Fibroblast of skin of left biceps (primary cell): ENCODE data around the gene FOXD3.
"Not testable (repeated sequence)": the region's sequence is repeated elsewhere in the genome, so short reads cannot be mapped to it uniquely, and the experiment has no call there.

Experiments
- DNase-seq, 2 experiments: peaks; one replicate each; pipeline ENCODE4 v3.0.0-alpha.2; 2013; ENCODE audit warnings: low read depth in 2 of 2

The FOXD3 gene

GRCh38 chr1:63321066-63321784 is 1.1 kb upstream of the FOXD3 start:
- no peak for DNase-seq

DNA sequence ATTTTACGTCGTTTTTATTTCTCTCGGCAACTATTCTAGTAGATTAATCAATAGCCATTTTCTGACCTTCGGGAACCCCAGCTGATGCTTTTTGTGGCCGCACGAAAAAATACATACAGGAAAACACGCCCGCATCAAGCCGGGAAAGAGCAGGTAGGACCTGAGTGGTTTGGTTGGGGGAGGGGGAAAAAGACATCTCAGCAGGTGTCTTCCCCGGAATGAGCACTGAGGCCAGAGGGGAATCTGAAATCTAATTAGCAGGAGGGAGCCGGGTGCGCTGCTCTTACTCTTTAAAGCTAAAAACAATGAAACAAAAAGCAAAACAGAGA is 618 bp upstream of the FOXD3 start:
- DNase-seq: no peak

DNA sequence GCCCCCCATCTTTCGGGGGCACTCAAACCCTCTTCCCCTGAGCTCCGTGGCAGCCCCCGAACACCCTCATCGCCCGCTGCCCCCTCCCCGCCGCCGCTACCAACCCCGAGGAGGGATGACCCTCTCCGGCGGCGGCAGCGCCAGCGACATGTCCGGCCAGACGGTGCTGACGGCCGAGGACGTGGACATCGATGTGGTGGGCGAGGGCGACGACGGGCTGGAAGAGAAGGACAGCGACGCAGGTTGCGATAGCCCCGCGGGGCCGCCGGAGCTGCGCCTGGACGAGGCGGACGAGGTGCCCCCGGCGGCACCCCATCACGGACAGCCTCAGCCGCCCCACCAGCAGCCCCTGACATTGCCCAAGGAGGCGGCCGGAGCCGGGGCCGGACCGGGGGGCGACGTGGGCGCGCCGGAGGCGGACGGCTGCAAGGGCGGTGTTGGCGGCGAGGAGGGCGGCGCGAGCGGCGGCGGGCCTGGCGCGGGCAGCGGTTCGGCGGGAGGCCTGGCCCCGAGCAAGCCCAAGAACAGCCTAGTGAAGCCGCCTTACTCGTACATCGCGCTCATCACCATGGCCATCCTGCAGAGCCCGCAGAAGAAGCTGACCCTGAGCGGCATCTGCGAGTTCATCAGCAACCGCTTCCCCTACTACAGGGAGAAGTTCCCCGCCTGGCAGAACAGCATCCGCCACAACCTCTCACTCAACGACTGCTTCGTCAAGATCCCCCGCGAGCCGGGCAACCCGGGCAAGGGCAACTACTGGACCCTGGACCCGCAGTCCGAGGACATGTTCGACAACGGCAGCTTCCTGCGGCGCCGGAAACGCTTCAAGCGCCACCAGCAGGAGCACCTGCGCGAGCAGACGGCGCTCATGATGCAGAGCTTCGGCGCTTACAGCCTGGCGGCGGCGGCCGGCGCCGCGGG is 837 bp downstream of the FOXD3 start:
- DNase-seq: no peak

DNA sequence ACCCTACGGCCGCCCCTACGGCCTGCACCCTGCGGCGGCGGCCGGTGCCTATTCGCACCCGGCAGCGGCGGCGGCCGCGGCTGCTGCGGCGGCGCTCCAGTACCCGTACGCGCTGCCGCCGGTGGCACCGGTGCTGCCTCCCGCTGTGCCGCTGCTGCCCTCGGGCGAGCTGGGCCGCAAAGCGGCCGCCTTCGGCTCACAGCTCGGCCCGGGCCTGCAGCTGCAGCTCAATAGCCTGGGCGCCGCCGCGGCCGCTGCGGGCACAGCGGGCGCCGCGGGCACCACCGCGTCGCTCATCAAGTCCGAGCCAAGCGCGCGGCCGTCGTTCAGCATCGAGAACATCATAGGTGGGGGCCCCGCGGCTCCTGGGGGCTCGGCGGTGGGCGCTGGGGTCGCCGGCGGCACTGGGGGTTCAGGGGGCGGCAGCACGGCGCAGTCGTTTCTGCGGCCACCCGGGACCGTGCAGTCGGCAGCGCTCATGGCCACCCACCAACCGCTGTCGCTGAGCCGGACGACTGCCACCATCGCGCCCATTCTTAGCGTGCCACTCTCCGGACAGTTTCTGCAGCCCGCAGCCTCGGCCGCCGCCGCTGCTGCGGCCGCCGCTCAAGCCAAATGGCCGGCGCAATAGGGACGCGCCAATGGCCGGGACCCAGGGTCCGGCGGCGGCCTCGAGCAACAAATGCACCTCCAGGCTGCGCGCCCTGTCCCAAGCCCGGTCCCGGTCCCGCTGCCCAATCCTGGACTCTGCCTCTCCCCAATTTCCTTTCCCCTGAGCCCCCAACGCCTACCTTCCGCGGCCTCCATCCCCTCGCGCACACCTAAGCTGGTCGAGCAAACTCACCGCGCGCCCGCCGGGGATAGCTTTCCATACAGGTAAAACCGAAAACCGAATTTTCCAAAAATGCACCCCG is 1.8 kb downstream of the FOXD3 start:
- DNase-seq: no peak

GRCh38 chr1:63324779-63325119 is 2.4 kb downstream of the FOXD3 start:
- DNase-seq: no peak

DNA sequence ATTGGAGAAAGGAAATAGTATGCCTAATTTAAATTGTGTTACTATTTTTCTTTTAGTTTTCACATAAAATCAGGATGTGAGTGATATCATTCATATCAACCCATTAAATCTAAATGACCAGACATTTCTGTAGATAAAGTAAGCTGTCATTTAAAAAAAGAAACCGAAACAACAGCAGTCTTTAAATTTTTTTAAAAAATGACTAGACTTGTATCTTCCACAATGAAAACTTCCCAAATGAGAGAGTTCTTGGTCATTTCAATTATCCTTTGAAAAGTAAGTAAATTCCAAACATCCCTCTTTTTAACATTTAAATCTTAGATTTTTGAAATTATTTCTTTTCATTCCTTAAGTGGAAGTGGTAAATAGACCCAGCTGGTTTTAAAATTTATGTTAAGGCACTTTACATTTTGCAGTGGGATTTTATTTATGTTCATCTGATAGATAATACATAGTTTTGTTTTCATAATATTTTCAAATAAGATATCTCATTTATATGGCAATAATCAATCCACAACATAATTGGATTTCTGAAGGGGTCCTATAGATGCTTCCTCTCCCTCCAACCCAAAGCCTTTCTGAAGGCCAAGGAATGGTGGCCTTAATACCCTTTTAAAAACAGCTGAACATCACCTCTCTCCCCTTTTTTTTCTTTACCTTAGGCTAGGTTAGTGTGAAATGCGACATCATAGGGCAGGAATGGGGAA is 3.1 kb downstream of the FOXD3 start:
- no peak for DNase-seq

GRCh38 chr1:63326106-63326472 is 3.7 kb downstream of the FOXD3 start:
- DNase-seq: no peak

- DNase-seq: no peak
Measured at GRCh38 chr1:63326473-63327380, 4.4 kb downstream of the FOXD3 start.

DNA sequence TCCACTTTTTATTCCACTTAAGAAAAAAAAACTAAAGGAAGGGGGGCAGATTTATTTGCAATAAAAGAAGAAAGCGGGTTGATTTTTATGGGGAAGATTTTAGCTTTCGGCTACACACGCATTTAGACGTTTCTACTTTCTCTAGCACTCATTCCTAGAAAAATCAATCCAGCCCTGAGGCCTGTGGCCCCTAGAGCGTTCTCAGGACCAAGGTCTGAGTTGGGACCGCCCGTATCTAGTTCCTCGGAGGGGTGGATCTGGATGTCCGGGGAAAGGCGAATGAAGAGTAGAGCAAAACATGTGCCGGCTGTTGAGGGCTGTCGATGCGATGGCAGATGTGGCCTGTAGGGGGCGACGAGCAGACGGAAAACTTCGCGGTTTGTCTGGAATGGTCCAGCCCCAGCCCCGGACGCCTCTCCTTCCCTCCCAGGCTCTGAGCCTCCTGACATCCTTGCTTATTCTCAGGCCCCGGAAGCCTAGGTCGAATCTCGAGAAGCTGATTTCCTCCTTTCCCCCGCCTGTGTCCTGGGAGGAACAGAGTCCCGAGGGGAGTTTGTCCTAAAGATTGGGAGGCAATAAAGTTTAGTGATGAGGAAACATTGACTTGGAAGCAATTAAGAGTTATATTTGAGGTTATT is 5.2 kb downstream of the FOXD3 start:
- DNase-seq: peak; percentile 7 to 19

DNA sequence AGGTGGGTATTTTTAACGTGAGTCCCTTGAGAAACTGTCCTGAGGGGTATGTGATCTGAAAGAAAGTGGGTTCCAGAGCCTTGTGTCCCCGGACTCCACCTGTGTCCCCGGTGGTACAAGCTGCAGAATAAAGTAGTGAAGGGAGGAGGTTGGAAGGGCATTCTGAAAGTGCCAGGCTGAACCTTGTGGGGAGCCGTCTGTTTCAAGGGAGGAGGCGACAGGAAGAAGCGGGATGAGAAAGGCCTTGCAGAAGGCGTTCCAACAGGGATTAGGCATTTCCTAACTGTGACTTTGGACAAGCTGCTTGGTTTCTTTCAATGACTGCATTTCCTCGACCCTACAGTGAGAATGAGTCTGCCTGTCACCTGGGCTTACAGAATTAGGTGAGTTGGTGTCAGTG is 5.8 kb downstream of the FOXD3 start:
- DNase-seq: no peak

DNA sequence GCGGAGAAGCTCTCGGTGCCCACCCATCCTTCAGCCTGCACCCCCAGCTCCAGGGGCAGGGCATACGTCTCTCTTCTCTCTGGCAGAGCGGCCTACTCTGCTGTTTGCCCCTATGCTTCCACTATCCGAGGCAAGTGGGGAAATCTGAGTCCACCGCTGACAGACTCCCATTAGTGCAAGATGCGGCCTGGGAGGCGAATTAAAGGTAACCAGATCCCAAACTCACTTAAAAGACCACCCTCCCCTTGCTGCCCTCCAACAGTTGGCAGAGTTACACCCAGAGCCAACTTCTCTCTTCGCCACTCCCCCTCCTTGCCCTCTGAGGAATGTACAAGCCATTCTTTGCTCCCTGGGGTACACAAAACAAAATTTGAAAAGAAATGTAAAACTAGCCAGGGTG is 6.4 kb downstream of the FOXD3 start:
- DNase-seq: no peak

GRCh38 chr1:63329621-63330330 is 7.4 kb downstream of the FOXD3 start:
- no peak for DNase-seq

DNA sequence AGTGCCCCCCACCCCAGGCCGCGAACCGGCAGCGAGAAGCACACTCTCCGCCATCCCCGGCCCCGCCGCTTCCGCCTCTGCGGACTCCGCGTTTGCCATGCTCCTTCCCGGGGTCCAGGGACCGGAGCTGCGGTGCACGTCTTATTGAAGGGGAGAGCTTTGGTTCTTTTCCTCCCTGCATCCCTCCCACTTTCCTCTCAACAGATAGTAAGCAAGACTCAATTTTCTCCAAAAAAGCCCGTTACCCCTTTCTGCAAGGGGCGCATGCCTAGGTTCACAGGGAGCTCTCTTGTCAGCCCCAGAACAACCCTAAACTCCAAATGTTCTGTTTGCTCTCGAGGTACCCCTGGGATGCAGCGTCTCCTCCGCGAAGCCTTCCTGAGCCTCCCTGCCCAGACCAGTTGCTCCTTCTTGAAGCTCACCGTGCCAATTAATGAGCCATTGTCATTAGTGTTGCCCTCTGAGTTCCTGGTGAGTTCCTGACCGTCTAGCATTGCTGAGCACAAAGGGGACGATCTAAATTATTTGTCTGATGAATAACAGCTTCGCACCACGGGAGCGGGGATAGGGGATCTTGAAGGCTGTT is 8.1 kb downstream of the FOXD3 start:
- DNase-seq: no peak

DNA sequence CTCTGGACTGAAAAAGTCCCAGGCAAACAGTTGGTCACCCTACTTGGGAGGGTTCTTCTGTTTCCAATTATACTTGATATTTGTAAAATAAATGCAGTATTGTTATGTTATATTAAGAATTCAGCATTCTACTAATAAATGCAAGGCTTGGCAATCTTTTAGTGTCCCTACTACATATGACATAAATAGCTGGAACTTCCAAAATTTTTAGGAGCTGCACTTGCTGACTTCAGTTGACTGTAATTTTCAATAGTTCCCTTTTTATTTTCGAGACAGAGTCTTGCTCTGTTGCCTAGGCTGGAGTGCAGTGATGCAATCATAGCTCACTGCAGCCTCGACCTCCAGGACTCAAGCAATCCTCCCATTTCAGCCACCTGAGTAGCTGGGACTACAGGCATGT is 20.0 kb downstream of the FOXD3 start:
- DNase-seq: no peak

DNA sequence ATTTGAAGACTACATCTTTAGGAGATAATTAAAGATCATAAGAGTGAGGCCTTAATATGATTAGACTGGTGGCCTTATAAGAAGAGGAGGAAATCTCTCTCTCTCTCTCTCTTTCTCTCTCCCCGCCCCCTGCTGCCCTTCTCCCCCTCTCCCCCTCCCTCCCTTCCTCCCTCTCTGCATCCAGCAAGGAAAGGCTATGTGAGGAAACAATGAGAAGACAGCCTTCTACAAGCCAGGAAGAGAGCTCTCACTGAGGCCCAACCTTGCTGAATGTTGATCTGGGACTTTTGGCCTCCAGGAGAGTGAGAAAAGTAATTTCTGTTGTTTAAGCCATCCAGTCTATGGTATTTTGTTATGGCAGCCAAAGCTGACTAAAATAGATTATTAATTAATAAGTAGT is 21.6 kb downstream of the FOXD3 start:
- no peak for DNase-seq

DNA sequence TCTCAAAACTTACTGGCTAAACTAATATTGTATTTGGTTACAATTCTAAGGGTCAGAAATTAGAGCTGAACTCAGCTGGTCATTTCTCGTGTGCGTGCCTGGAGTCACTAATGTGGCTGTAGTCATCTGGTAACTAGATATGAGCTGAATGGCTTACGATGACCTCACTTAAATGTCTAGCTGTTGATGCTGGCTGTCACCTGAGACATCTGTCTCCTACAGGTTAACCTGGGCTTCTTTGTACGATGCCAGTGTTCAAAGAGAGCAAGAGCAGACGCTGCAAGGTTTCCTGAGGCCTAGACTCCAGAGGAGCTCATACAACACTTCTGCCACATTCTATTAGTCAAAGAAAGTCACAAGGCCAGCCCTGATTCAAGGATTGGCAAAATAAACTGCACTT is 28.0 kb downstream of the FOXD3 start:
- DNase-seq: no peak

DNA sequence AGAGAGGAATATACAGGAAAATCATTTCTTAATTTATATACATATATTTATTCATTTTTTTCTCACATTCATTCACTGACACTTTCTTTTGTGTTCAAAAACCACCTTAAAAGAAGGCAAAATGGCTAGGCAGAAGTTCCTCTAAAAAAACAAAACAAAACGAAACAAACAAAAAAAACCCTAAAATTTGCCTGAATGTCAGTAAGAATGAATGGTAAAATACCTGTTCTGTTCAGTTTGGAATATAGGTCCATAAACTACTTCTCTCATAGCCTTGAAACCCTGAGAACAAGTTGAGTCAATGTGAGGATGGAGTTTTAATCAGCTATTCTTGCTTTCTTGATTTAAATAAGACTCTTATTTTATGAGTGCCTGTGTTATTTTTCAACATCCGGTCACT is 30.4 kb downstream of the FOXD3 start:
- no peak for DNase-seq

- DNase-seq: not testable (repeated sequence)
Measured at GRCh38 chr1:63356234-63356633, 33.9 kb downstream of the FOXD3 start.

DNA sequence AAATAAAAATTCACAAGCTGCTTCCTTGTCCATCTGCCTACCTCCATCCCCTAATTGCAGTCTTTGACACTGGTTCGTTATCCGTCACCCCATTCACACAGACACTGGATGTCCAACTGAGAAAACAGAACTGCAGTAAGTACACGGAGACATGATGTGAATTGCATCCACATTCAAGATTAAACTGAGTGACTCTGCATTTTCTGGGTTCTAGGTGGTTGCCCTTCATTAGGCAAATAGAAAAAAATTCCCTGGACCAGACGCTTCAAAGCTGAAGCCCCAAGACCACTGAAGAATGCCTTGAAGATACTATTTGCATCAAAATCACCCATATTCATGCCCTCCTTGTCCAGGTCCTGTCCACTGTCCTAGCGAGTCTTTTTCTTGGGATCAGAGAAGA is 37.2 kb downstream of the FOXD3 start:
- DNase-seq: no peak
